H1 (cell line): ENCODE measurements around the gene INAVA. TPM values are rescaled to one million over a fixed set of nuclear protein-coding genes. Genes with fewer than 3 reads are reported as not detected.

Experiments used
- CTCF ChIA-PET: fragments of 300-600 bp; sonication (Branson Sonifier 250); formaldehyde crosslinking; loops from one replicate; lab custom pipeline; 2021; ENCODE audit not compliant: partially characterized antibody; lab: Charles Lee
- POLR2A ChIA-PET: fragments of 300-600 bp; sonication (Branson Sonifier 250); formaldehyde crosslinking; loops from one replicate; lab custom pipeline; 2021; ENCODE audit warnings: inconsistent platforms; ENCODE audit not compliant: partially characterized antibody; lab: Charles Lee
- DNase-seq, 2 experiments: peaks; one replicate each; pipeline versions ENCODE4 v3.0.0 to v3.0.0-alpha.2; 2010 to 2022; ENCODE audit warnings: low spot score in 2 of 2, low read depth in 1 of 2, mixed read lengths in 1 of 2
- FAIRE-seq: peaks from 2 replicates; lab custom pipeline; 2011; peaks lifted over from hg19 to GRCh38; lab: Jason Lieb, UNC
- H2AFZ ChIP-seq: 2 replicates; pipeline ENCODE4 v1.8.1; 2012; ENCODE audit warnings: low read length, inconsistent platforms
- H2AK5ac ChIP-seq: 2 replicates; pipeline ENCODE4 v1.6.1; 2013; ENCODE audit warnings: low read depth, low read length
- H2BK120ac ChIP-seq: replicated peaks from 2 replicates; pipeline ENCODE3; 2013; ENCODE audit warnings: low read depth, low read length, inconsistent platforms
- H2BK12ac ChIP-seq: 2 replicates; pipeline ENCODE4 v1.6.1; 2013; ENCODE audit warnings: low read depth, low read length
- H2BK15ac ChIP-seq: 2 replicates; pipeline ENCODE4 v1.6.1; 2013; ENCODE audit warnings: low read length
- H2BK20ac ChIP-seq: 2 replicates; pipeline ENCODE4 v1.6.1; 2013; ENCODE audit warnings: low read length
- H2BK5ac ChIP-seq: 2 replicates; pipeline ENCODE4 v1.6.1; 2013; ENCODE audit warnings: low read depth, low read length
- H3K14ac ChIP-seq: 2 replicates; pipeline ENCODE4 v1.6.1; 2013; ENCODE audit warnings: inconsistent platforms; ENCODE audit not compliant: insufficient read length
- H3K18ac ChIP-seq: 2 replicates; pipeline ENCODE4 v1.6.1; 2013; ENCODE audit warnings: low read length; ENCODE audit errors: extremely low read depth
- H3K23ac ChIP-seq: 2 replicates; pipeline ENCODE4 v1.6.1; 2013; ENCODE audit warnings: inconsistent platforms; ENCODE audit not compliant: insufficient read length
- H3K23me2 ChIP-seq: 2 replicates; pipeline ENCODE4 v1.6.1; 2013; ENCODE audit warnings: low read depth, low read length
- H3K27ac ChIP-seq: 2 replicates; pipeline ENCODE4 v1.6.1; 2011; ENCODE audit warnings: low read depth, low read length, inconsistent platforms
- H3K27me3 ChIP-seq, 4 experiments: replicated peaks in 1 of 4; 1 replicate in 1 of 4; 2 replicates in 3 of 4; pipeline versions ENCODE4 v1.6.1 to v1.8.1; 2011 to 2013; ENCODE audit warnings: low read length in 3 of 4, mild to moderate bottlenecking in 3 of 4, inconsistent platforms in 2 of 4, mixed read lengths in 2 of 4, moderate library complexity in 1 of 4; ENCODE audit not compliant: control insufficient read depth in 3 of 4, insufficient read depth in 3 of 4; ENCODE audit errors: extremely low read depth in 1 of 4
- H3K36me3 ChIP-seq, 4 experiments: 2 replicates each; pipeline versions ENCODE4 v1.6.1 to v1.8.1; 2011 to 2013; ENCODE audit warnings: mild to moderate bottlenecking in 4 of 4, low read length in 3 of 4, moderate library complexity in 2 of 4, control low read depth in 1 of 4, inconsistent platforms in 1 of 4; ENCODE audit not compliant: insufficient read depth in 4 of 4, control insufficient read depth in 2 of 4
- H3K4ac ChIP-seq: replicated peaks from 2 replicates; pipeline ENCODE3; 2013; ENCODE audit warnings: low read length, low read depth, mixed read lengths, inconsistent platforms; ENCODE audit not compliant: insufficient read length
- H3K4me1 ChIP-seq, 4 experiments: replicated peaks in 1 of 4; 1 replicate in 1 of 4; 2 replicates in 3 of 4; pipeline versions ENCODE4 v1.6.1 to v1.8.1; 2011 to 2013; ENCODE audit warnings: low read length in 3 of 4, inconsistent platforms in 2 of 4, mixed read lengths in 1 of 4; ENCODE audit not compliant: insufficient read depth in 4 of 4, control insufficient read depth in 3 of 4
- H3K4me2 ChIP-seq, 2 experiments: 2 replicates each; pipeline versions ENCODE4 v1.6.1 to v1.8.1; 2011 to 2013; ENCODE audit warnings: low read depth in 2 of 2, low read length in 2 of 2, control low read depth in 1 of 2, inconsistent platforms in 1 of 2, mild to moderate bottlenecking in 1 of 2; ENCODE audit not compliant: insufficient read depth in 1 of 2
- H3K4me3 ChIP-seq, 4 experiments: fragments of 200-600, 300-600 bp in 1 of 4; sonication (generic), shearing (Covaris generic), sonication (Bioruptor Twin) in 1 of 4; 2 replicates each; pipeline versions ENCODE4 v1.5.1 to v1.8.1; 2011 to 2016; ENCODE audit warnings: low read length in 4 of 4, low read depth in 3 of 4, control low read depth in 2 of 4, inconsistent platforms in 2 of 4, mild to moderate bottlenecking in 2 of 4, mixed read lengths in 1 of 4, moderate library complexity in 1 of 4; ENCODE audit not compliant: insufficient read depth in 2 of 4; ENCODE audit errors: extremely low read depth in 1 of 4
- H3K56ac ChIP-seq: replicated peaks from 2 replicates; pipeline ENCODE3; 2013; ENCODE audit warnings: low read depth, mild to moderate bottlenecking, mixed read lengths, low read length, inconsistent platforms; ENCODE audit not compliant: insufficient read length
- H3K79me1 ChIP-seq: 2 replicates; pipeline ENCODE4 v1.6.1; 2013; ENCODE audit warnings: low read depth, low read length, control low read depth
- H3K79me2 ChIP-seq, 2 experiments: 2 replicates each; pipeline versions ENCODE4 v1.6.1 to v1.8.1; 2012 to 2013; ENCODE audit warnings: low read length in 2 of 2, mild to moderate bottlenecking in 2 of 2, inconsistent platforms in 1 of 2; ENCODE audit not compliant: insufficient read depth in 2 of 2, control insufficient read depth in 1 of 2
- H3K9ac ChIP-seq, 4 experiments: replicated peaks in 1 of 4; 1 replicate in 1 of 4; 2 replicates in 3 of 4; pipeline versions ENCODE4 v1.6.1 to v1.8.1; 2011 to 2013; ENCODE audit warnings: low read depth in 3 of 4, low read length in 3 of 4, control low read depth in 2 of 4, mild to moderate bottlenecking in 2 of 4, moderate library complexity in 2 of 4, inconsistent platforms in 1 of 4; ENCODE audit errors: extremely low read depth in 1 of 4
- H3K9me3 ChIP-seq, 2 experiments: 2 replicates each; pipeline versions ENCODE4 v1.6.1 to v1.8.1; 2012 to 2013; ENCODE audit warnings: mild to moderate bottlenecking in 2 of 2, moderate library complexity in 2 of 2, control low read depth in 1 of 2, inconsistent platforms in 1 of 2, low read depth in 1 of 2, low read length in 1 of 2, mixed read lengths in 1 of 2; ENCODE audit not compliant: insufficient read depth in 2 of 2
- H4K20me1 ChIP-seq, 2 experiments: replicated peaks in 1 of 2; 2 replicates each; pipeline versions ENCODE3 to v1.8.1; 2011 to 2013; ENCODE audit warnings: inconsistent platforms in 2 of 2, low read length in 2 of 2, mild to moderate bottlenecking in 1 of 2; ENCODE audit not compliant: insufficient read depth in 2 of 2, control insufficient read depth in 1 of 2
- H4K5ac ChIP-seq: 2 replicates; pipeline ENCODE4 v1.6.1; 2013; ENCODE audit warnings: low read length, low read depth, mixed read lengths, inconsistent platforms; ENCODE audit not compliant: insufficient read length
- H4K8ac ChIP-seq: 2 replicates; pipeline ENCODE4 v1.8.0; 2013; ENCODE audit warnings: mild to moderate bottlenecking, moderate library complexity, low read length, inconsistent platforms; ENCODE audit not compliant: insufficient read depth; ENCODE audit errors: extremely low read depth
- H4K91ac ChIP-seq: replicated peaks from 2 replicates; pipeline ENCODE3; 2013; ENCODE audit warnings: low read length, mixed read lengths, inconsistent platforms; ENCODE audit not compliant: insufficient read length
- FOSL1 ChIP-seq: IDR thresholded peaks from 2 replicates; pipeline ENCODE4 v1.6.1; 2011; ENCODE audit warnings: mild to moderate bottlenecking, low read depth, low read length, moderate library complexity; ENCODE audit not compliant: insufficient read depth
- MAX ChIP-seq: IDR thresholded peaks from 2 replicates; pipeline ENCODE4 v1.6.1; 2012; ENCODE audit warnings: inconsistent platforms
- POLR2A ChIP-seq, 2 experiments: IDR thresholded peaks; 1 replicate in 1 of 2; 2 replicates in 1 of 2; pipeline ENCODE4 v1.6.1; 2011; ENCODE audit warnings: low read depth in 2 of 2, low read length in 2 of 2, mild to moderate bottlenecking in 2 of 2; ENCODE audit errors: control extremely low read depth in 1 of 2
- RAD21 ChIP-seq, 2 experiments: IDR thresholded peaks in 1 of 2; conservative IDR thresholded peaks in 1 of 2; 2 replicates each; pipeline ENCODE4 v1.6.1; 2011; ENCODE audit warnings: low read depth in 2 of 2, low read length in 2 of 2, improper control_type of control experiment in 1 of 2, inconsistent platforms in 1 of 2, mild to moderate bottlenecking in 1 of 2, moderate library complexity in 1 of 2
- RBBP5 ChIP-seq: IDR thresholded peaks from 2 replicates; pipeline ENCODE4 v1.7.1; 2012; ENCODE audit warnings: low read depth, mild to moderate bottlenecking, inconsistent platforms, low read length, moderate library complexity, borderline replicate concordance
- SP1 ChIP-seq: IDR thresholded peaks from 2 replicates; pipeline ENCODE4 v1.6.1; 2011; ENCODE audit warnings: low read depth, low read length
- SUZ12 ChIP-seq: fragments of 200-600 bp; sonication (generic); IDR thresholded peaks from 2 replicates; pipeline ENCODE4 v1.6.1; 2012; ENCODE audit warnings: mild to moderate bottlenecking, inconsistent platforms, low read length, moderate library complexity, mixed read lengths
- WGBS, 2 experiments: shearing (Covaris generic) in 1 of 2; methylation state at CpG; one replicate each; pipeline versions ENCODE4 v1.1.6 to v1.1.7; 2013 to 2015; ENCODE audit warnings: low lambda C conversion rate in 2 of 2, mixed read lengths in 2 of 2, inconsistent platforms in 1 of 2, low coverage in 1 of 2, missing lambda C conversion rate in 1 of 2; ENCODE audit not compliant: insufficient replicate concordance in 2 of 2, insufficient coverage in 1 of 2, insufficient read length in 1 of 2; ENCODE audit errors: extremely low coverage in 1 of 2, missing lambda C conversion rate in 1 of 2; 5-methylcytosine and 5-hydroxymethylcytosine counted together
- polyA plus RNA-seq, 7 experiments: library from polyadenylated mRNA; depleted of rRNA in 3 of 7; stranded (reverse) in 5 of 7; unstranded in 2 of 7; fragments of >200 nt in 5 of 7; fragments of 200-250 nt in 2 of 7; gene quantifications; 1 replicate in 5 of 7; 2 replicates in 1 of 7; 4 replicates in 1 of 7; pipeline versions ENCODE4 v1.2.1 to v1.2.3, GENCODE V29; 2011 to 2013; ENCODE audit warnings: missing spikeins in 2 of 7, mixed read lengths in 2 of 7
- total RNA-seq: library from RNA; stranded (reverse); fragmentation: NEBNext Ultra II Directional; extraction: Animal tissue kit (Norgen Biotek cat#: 25700); gene quantifications from 2 replicates; pipeline ENCODE4 v1.2.1, GENCODE V29; 2021

The INAVA gene
- total and polyA plus RNA-seq, 2 of the 8 experiments (the other 6 are each of a cell fraction or from before 2014, with no cell fraction given) = 46.8 to 49.3 TPM

- Histone ChIP-seq H4K20me1 (no peaks in the 10 kb centered on the region), H3K36me3 (no peaks in the 10 kb centered on the region), H3K14ac (no peak overlapping the region), H3K56ac (no peak overlapping the region), H4K8ac (no peak overlapping the region), H2BK15ac (no peak overlapping the region), H4K91ac (no peak overlapping the region), H2AK5ac (no peak overlapping the region), H3K27ac (no peak overlapping the region), H3K4ac (no peak overlapping the region), H3K9ac (no peak overlapping the region), H3K79me2 (no peaks in the 10 kb centered on the region), H3K18ac (no peak overlapping the region), H3K27me3 (no peaks in the 10 kb centered on the region), H3K4me1 (no peaks in the 10 kb centered on the region), H3K4me3 (no peak overlapping the region), H2BK12ac (no peak overlapping the region), H3K23ac (no peak overlapping the region), H3K9me3 (no peaks in the 10 kb centered on the region), H3K4me2 (no peak overlapping the region), H2BK20ac (no peak overlapping the region), H2BK5ac (no peak overlapping the region), H2BK120ac (no peak overlapping the region), H3K23me2 (no peaks in the 10 kb centered on the region), H3K79me1 (no peaks in the 10 kb centered on the region), H2AFZ (no peak overlapping the region), H4K5ac (no peak overlapping the region)
- ChIA-PET POLR2A (no interaction called here), CTCF (interaction anchor here (1.1 kb wide), 1 partner anchor 61 kb away, joined by 3 read pairs; no protein-coding TSS in a partner anchor)
- FAIRE-seq (no peak), DNase-seq (no peak)
- TF ChIP-seq RAD21 (IDR thresholded peaks at IDR 0.05 in 1 of 2, conservative IDR thresholded peaks at IDR 0.05 in 1 of 2; ENCODE audit: low read depth in 2 of 2, low read length in 2 of 2) (no peak), FOSL1 (no peak), MAX (no peak), SP1 (no peak), POLR2A (IDR thresholded peaks at IDR 0.05; ENCODE audit: control extremely low read depth in 1 of 2, low read depth in 2 of 2, low read length in 2 of 2) (no peak), RBBP5 (no peak), SUZ12 (no peak)
- WGBS, 2 experiments = 89% methylated on average over 13 of the region's 13 CpGs; no CpG with 5 or more reads in 1 of the 2 experiments
Observed at GRCh38 chr1:200934676-200935245, 40.1 kb downstream of the INAVA start.
